ENCODE measurements around the gene IRAK3.
A peak's percentile ranks its signal among the peaks of the same experiment; 100 is the strongest.
"Not testable (repeated sequence)": the region's sequence is repeated elsewhere in the genome, so short reads cannot be mapped to it uniquely, and the experiment has no call there.

Gene IRAK3

GRCh38 chr12:66268562-66268961 lies 79.5 kb downstream of the IRAK3 start:
- DNase-seq: peak; percentile 46 to 63

GRCh38 chr12:66269142-66269541 lies 80.1 kb downstream of the IRAK3 start:
- peak; percentile 5 to 11 for DNase-seq

GRCh38 chr12:66269757-66270383 lies 80.9 kb downstream of the IRAK3 start:
- DNase-seq: peak; percentile 58 to 76

GRCh38 chr12:66270613-66271012 lies 81.6 kb downstream of the IRAK3 start:
- DNase-seq: no peak

GRCh38 chr12:66272650-66273049 lies 83.6 kb downstream of the IRAK3 start:
- DNase-seq: no peak

GRCh38 chr12:66273147-66273546 lies 84.1 kb downstream of the IRAK3 start:
- no peak for DNase-seq

GRCh38 chr12:66275040-66275439 lies 86.0 kb downstream of the IRAK3 start:
- DNase-seq: no peak

GRCh38 chr12:66279123-66279712 lies 90.2 kb downstream of the IRAK3 start:
- peak; percentile 47 to 67 for DNase-seq

- DNase-seq: peak; percentile 44 to 45
These were observed 91.5 kb downstream of the IRAK3 start for GRCh38 chr12:66280561-66280960.

GRCh38 chr12:66282244-66282643 lies 93.2 kb downstream of the IRAK3 start:
- DNase-seq: no peak

GRCh38 chr12:66287275-66287674 lies 98.3 kb downstream of the IRAK3 start:
- no peak for DNase-seq

- DNase-seq: no peak
These were observed 99.1 kb downstream of the IRAK3 start for GRCh38 chr12:66288121-66288520.

GRCh38 chr12:66289485-66289884 lies 100.5 kb downstream of the IRAK3 start:
- no peak for DNase-seq

- DNase-seq: no peak
These were observed 101.7 kb downstream of the IRAK3 start for GRCh38 chr12:66290716-66291200.

- DNase-seq: no peak
These were observed 107.2 kb downstream of the IRAK3 start for GRCh38 chr12:66296176-66296683.

GRCh38 chr12:66297080-66297479 lies 108.1 kb downstream of the IRAK3 start:
- no peak for DNase-seq

- no peak for DNase-seq
These were observed 108.9 kb downstream of the IRAK3 start for GRCh38 chr12:66297923-66298322.

GRCh38 chr12:66301944-66302826 lies 113.2 kb downstream of the IRAK3 start, which contains the start of gene HELB:
TSS of gene HELB (plus strand) at chr12:66302493. CDS start at chr12:66302604, 111 bp downstream.
- DNase-seq: peak; percentile 96

- DNase-seq: no peak
These were observed 113.8 kb downstream of the IRAK3 start for GRCh38 chr12:66302827-66303169.

GRCh38 chr12:66303316-66303804 lies 114.3 kb downstream of the IRAK3 start:
- not testable (repeated sequence) for DNase-seq

All from Kasumi-1 (cell line).